Panc1 (cell line): Measurements from ENCODE around the gene ZBTB45.
A peak's percentile ranks its signal among the peaks of the same experiment; 100 is the strongest.

Experiments used
- POLR2AphosphoS5 ChIP-seq: IDR thresholded peaks from 2 replicates; pipeline ENCODE4 v1.6.1; 2012; ENCODE audit warnings: mild to moderate bottlenecking, low read depth, low read length, moderate library complexity
- SIN3A ChIP-seq: IDR thresholded peaks from 2 replicates; pipeline ENCODE4 v1.6.1; 2012; ENCODE audit warnings: low read depth, mild to moderate bottlenecking, low read length, moderate library complexity, borderline replicate concordance; ENCODE audit not compliant: insufficient read depth
- TCF7L2 ChIP-seq: IDR thresholded peaks from 2 replicates; pipeline ENCODE4 v1.6.1; 2011; ENCODE audit warnings: mild to moderate bottlenecking, low read depth, low read length, inconsistent platforms
- TF ChIP-seq, protein P1 (sequence below), 2 experiments: IDR thresholded peaks; 2 replicates each; pipeline ENCODE4 v1.6.1; 2011 to 2012; ENCODE audit warnings: low read depth in 2 of 2, control low read depth in 1 of 2, low read length in 1 of 2, mild to moderate bottlenecking in 1 of 2, moderate library complexity in 1 of 2; ENCODE audit not compliant: insufficient read depth in 1 of 2
- TF ChIP-seq, protein P2 (sequence below): fragments of 450-650 bp; IDR thresholded peaks from 2 replicates; pipeline ENCODE4 v1.5.1; 2017; ENCODE audit warnings: mild to moderate bottlenecking

DNA sequence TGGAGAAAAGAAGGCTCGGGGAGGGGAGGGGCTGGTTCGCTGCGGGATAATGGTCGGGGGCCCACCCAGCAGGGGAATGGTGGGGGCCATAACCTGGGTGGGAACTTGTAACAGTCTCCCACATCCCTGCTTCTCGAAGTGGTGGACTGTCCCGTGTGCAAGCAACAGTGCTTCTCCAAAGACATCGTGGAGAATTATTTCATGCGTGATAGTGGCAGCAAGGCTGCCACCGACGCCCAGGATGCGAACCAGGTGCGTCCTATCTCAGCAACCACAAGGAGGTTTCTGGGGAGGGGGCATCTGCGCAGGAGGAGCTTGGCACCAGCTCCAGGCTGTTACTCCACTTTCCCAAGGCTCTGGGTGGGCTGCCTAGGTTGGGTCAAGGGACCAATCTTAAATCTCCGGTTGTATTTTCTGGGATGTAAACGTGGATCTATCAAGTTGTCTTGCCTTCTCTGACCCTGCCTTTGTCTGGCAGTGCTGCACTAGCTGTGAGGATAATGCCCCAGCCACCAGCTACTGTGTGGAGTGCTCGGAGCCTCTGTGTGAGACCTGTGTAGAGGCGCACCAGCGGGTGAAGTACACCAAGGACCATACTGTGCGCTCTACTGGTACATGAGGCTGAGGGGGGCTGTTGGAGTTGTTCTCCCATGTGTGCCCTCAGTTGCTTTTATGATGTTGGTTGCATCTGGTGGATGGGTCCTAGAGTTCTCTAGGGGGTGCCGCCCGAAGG, 25.8 kb upstream of the ZBTB45 start:
- TF ChIP-seq, protein P1, sequence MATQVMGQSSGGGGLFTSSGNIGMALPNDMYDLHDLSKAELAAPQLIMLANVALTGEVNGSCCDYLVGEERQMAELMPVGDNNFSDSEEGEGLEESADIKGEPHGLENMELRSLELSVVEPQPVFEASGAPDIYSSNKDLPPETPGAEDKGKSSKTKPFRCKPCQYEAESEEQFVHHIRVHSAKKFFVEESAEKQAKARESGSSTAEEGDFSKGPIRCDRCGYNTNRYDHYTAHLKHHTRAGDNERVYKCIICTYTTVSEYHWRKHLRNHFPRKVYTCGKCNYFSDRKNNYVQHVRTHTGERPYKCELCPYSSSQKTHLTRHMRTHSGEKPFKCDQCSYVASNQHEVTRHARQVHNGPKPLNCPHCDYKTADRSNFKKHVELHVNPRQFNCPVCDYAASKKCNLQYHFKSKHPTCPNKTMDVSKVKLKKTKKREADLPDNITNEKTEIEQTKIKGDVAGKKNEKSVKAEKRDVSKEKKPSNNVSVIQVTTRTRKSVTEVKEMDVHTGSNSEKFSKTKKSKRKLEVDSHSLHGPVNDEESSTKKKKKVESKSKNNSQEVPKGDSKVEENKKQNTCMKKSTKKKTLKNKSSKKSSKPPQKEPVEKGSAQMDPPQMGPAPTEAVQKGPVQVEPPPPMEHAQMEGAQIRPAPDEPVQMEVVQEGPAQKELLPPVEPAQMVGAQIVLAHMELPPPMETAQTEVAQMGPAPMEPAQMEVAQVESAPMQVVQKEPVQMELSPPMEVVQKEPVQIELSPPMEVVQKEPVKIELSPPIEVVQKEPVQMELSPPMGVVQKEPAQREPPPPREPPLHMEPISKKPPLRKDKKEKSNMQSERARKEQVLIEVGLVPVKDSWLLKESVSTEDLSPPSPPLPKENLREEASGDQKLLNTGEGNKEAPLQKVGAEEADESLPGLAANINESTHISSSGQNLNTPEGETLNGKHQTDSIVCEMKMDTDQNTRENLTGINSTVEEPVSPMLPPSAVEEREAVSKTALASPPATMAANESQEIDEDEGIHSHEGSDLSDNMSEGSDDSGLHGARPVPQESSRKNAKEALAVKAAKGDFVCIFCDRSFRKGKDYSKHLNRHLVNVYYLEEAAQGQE (IDR thresholded peaks at IDR 0.05; ENCODE audit: insufficient read depth in 1 of 2, low read depth in 2 of 2, low read length in 1 of 2), result no peak
- TF ChIP-seq, protein P2, sequence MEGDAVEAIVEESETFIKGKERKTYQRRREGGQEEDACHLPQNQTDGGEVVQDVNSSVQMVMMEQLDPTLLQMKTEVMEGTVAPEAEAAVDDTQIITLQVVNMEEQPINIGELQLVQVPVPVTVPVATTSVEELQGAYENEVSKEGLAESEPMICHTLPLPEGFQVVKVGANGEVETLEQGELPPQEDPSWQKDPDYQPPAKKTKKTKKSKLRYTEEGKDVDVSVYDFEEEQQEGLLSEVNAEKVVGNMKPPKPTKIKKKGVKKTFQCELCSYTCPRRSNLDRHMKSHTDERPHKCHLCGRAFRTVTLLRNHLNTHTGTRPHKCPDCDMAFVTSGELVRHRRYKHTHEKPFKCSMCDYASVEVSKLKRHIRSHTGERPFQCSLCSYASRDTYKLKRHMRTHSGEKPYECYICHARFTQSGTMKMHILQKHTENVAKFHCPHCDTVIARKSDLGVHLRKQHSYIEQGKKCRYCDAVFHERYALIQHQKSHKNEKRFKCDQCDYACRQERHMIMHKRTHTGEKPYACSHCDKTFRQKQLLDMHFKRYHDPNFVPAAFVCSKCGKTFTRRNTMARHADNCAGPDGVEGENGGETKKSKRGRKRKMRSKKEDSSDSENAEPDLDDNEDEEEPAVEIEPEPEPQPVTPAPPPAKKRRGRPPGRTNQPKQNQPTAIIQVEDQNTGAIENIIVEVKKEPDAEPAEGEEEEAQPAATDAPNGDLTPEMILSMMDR, result no peak
- TF ChIP-seq POLR2AphosphoS5 (0 out of 2 replicates have a peak, but pooled peaks have one; percentile 20), TCF7L2 (no peak), SIN3A (no peak)
